Astrocyte of the hippocampus (primary cell): ENCODE measurements around the gene CNOT3.
"Not testable (repeated sequence)": the region's sequence is repeated elsewhere in the genome, so short reads cannot be mapped to it uniquely, and the experiment has no call there.

ENCODE experiments used
- DNase-seq: peaks from one replicate; pipeline ENCODE4 v3.0.0; 2011; ENCODE audit warnings: low read depth, low spot score

Gene CNOT3

DNA sequence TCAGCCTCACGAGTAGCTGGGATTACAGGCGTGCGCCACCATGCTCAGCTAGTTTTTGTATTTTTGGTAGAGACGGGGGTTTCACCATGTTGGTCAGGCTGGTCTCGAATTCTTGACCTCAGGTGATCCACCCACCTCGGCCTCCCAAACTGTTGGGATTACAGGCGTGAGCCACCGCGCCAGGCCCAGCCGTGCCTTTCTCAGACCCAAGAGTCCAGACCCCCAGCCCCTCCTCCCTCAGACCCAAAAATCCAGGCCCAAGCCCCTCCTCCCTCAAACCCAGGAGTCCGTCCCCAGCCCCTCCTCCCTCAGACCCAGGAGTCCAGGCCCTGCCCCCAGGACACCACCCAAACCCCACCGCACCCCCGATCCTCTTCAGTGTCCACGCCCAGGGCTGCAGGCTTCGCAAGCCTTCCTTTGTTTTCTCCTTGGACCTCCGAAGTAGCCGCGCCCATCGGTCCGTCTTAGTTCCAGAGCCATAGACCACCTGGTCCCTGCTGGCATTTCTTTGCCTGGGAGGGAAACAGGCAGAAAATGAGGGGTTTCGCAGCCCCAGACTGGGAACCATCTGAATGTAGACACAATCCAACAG, 31.7 kb downstream of the CNOT3 start:
- no peak for DNase-seq

DNA sequence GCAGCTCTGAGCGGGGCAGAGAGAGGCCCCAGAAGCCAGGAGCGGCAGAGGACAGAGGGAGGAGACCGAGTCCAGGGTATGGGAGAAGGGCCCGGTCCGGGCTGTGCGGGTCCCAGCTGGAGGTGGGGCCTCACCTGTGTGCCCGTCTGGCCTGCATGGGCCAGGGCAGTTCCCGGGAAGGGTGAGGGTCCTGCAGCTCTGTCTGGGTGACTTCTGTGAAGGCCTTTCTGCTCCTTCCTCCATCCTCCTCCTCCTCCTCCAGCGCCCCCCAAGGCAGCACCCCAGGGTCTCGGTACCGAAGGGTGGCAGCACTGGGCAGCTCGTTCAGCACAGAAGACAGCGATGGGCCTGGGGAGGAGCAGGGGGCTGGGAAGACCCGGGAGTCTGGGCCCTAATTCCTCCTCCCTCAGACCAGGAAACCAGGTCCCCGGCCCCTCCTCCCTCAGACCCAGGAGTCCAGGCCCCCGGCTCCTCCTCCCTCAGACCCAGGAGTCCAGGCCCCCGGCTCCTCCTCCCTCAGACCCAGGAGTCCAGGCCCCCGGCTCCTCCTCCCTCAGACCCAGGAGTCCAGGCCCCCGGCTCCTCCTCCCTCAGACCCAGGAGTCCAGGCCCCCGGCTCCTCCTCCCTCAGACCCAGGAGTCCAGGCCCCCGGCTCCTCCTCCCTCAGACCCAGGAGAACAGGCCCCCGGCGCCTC, 34.3 kb downstream of the CNOT3 start:
- DNase-seq: not testable (repeated sequence)

DNA sequence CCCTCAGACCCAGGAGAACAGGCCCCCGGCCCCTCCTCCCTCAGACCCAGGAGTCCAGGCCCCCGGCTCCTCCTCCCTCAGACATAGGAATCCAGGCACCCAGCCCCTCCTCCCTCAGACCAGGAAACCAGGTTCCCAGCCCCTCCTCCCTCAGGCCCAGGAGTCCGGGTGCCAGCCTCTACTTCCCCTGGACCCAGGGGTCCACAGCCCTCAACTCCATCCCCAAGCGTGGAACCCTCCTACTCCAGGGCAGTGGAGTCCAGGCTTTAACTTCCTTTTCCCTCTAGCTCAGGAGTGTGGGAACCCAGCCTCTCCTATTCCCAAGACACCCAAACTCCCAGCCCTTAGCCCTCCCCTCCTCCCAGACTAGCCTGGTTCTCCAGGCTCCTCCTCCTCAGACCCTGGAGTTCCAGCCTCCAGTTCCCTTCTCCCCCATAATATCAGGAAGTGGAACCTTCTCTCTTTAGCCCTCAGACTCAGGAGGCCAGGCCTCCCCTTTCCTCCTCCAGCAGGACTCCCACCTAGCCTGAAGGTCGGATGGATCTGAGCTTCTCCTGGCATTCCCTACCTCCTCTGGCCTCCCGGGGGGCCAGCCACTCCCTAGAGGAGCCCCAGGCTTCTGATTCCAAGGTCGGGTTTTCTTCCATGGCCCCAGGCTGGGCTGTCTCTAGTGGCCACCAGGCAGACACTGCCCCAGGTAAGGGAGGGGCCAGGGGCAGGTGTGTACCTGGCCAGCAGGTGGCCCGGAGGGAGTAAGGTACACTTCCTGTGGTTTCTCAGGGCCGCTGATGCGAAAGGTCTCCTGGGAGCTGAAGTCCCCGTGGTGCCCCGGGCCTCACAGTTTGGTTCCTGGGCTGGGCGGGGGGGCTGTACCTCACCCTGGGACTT, 35.2 kb downstream of the CNOT3 start, which contains the start of gene TMC4:
TSS of gene TMC4 (minus strand) at position 690 of the 888 bp plus-strand sequence. CDS start at position 647, 43 bp downstream.
- no peak for DNase-seq

DNA sequence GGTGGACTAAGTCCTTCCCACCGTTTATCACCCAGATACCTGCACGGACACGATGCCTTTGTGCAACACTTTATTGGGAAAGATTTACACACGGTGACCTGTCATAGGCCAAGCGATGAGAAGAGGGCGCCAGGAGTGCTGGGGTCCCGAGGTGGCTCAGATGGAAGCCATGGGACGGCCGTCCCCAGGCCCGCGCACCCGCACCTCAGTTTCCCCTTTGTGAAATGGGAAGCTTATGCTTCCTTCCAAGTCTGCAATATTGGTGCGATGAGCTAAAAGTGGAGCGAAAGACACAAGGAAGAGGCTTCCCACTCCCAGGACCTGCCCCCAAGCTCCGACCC, 35.8 kb downstream of the CNOT3 start:
- no peak for DNase-seq

DNA sequence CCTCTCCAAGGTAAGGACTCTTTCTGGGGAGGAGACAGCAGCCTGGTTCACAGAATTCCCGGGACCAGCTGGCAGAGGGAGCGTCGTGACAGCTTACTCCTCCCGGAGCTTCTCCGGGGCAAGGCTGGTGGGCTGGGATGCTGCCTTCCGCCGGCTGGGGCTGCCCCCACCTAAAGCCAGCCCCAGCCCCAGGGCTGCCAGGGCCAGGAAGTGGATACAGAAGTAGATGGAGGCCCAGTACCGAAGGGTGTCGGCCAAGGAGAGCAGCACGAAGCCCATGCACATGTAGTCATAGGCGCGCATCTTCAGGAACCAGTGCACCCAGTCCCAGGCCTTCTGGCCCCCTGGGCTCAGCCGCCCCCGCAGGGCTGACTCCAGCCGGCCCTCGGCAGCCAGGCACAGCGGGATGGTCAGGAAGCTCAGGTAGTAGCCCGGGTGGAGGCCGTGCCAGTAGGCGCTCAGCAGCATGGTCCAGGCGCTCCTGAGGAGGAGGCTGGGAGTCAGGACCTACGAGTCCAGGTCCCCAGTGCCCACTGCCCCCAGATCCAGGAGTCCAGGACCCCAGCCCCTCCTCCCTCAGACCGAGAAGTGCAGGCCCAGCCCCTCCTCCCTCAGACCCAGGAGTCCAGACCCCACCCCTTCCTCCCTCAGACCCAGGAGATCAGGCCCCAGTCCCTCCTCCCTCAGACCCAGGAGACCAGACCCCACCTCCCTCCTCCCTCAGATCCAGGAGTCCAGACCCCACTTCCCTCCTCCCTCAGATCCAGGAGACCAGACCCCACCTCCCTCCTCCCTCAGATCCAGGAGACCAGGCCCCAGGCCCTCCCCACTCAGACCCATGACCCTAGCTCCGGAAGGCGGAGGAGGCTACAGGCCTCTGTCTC, 36.6 kb downstream of the CNOT3 start:
- DNase-seq: no peak

DNA sequence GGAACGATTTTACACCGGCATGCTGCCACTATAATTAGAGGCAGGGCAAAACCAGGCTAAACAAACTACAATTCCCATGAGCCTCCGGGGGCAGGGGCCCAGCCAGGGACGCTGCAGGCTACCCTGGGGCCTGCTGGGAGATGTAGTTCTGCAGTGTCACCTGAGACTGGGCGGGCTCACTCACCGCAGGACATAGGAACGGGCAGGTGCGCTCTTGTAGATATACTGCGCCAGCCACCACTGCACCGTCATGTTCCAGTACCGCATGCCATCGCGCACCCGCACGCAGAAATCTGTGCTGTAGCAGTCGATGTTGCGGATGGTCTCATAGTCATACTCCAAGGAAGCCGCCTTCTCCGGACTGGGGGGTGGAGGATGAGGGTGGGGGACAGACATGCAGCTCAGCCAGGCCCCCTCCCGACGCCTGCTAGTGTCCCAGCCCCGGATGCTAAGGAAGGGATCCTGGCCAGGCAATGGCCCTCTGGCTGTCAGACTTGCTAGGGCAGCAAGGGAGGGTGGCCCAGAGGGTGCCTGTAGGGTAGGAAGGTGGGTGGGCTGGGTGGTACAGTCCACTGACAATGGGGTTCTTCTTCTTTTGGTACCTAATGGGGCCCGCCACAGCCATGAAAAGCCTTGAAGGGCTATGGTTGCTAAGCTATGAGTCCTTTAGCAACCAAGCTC, 41.2 kb downstream of the CNOT3 start:
- DNase-seq: no peak

DNA sequence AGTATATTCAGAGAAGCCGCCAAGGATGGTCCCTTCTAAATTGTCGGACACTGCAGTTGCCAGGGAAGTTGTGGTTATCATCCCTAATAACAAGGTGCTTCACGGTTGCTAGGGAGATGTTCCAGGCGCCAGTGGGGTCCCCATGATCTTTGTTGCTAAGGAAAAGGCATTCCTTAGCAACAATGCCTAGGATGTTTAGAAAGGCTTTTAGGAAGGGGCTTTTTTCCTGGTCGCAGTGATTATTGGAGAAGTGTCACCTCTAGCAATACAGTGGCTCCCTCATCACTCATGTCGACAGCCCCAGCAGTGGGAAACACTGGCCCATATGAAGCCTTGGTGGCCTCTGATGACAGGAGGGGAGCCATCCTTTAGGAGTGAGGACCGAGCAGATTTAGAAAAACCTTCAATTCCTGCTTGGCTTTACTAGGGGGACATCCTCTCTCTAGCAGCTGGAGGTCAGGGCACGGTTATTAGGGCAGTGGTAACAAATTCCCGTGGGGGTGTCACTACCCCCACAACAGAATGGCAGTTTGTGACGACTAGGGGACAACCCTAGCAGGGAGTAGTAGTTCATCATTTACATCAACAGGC, 41.8 kb downstream of the CNOT3 start:
- no peak for DNase-seq

DNA sequence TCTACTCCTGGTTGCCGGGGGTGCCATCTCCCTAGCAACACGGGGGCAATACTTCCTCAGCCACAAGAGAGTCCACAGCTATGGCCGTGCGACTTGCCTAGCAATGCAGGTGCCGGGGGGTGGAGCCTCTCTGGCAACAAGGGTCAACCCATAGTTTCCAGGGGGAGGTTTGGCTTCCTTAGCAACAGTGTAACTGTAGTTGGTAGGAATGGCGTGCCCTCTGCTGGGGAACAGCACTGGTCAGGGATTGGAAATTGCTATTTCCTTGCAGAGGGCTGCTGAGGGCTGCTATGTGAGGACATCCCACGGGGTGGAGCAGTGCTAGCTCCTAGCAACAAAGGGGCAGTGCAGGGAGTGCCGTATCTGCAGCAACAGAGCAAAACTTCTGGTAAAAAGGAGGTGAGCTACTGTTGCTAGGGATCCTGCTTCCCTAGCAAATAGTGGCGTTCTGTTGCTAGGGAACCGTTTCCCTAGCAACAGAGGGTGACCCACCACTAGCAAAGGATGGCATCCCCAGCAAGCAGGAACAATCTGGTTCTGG, 42.4 kb downstream of the CNOT3 start:
- peak; percentile 89 for DNase-seq

DNA sequence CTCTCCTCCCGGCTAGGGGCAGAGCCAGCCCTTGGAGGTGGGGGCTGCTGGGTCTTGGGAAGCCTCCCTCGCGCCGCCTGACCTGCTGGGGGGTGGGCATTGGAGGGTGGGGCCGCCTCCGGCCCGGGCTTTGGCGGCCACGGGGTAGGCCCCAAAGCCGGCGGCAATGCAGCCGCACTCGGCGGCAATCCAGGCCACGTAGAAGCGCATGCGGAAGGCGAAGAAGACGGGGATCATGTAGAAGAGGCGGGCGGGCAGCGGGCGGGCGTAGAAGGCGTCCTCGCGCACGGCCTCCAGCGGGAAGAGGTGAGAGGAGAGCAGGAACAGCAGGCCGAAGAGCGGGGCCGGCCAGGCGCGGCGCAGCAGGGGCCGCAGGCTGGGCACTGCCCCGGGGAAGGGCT, 43.1 kb downstream of the CNOT3 start:
- no peak for DNase-seq

DNA sequence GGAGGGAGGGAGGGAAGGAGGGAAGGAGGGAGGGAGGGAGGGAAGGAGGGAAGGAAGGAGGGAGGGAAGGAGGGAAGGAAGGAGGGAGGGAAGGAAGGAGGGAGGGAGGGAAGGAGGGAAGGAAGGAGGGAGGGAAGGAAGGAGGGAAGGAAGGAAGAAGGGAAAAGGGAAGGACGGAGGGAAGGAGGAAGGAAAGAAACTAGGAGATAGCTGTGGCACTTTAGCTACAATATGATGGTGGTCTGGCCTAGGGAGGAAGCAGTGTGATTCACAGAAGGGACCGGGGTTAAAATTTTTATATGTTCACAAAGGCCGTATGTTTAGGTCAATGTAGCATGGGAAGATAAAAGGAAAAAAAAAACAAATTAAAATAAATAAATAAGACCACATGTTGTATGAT, 44.3 kb downstream of the CNOT3 start:
- not testable (repeated sequence) for DNase-seq

DNA sequence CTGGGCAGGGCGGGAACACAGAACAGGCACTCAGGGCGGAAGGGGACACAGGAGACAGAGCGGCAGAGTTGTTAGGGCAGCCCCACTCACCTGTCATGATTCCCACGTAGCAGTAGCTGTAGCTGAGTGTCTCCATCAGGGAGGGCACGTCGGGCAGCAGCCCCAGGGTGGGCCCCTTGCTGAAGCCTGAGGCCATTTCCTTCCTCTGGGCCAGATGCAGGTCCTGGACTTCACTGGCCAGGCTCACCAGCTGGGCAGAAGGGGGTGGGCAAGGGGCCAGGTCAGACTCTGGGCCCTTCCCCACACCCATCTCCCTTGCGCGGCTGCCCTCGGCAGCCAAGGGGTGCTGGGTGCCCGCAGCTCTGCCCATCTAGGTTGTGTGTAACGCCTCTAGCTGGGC, 45.9 kb downstream of the CNOT3 start:
- DNase-seq: no peak

DNA sequence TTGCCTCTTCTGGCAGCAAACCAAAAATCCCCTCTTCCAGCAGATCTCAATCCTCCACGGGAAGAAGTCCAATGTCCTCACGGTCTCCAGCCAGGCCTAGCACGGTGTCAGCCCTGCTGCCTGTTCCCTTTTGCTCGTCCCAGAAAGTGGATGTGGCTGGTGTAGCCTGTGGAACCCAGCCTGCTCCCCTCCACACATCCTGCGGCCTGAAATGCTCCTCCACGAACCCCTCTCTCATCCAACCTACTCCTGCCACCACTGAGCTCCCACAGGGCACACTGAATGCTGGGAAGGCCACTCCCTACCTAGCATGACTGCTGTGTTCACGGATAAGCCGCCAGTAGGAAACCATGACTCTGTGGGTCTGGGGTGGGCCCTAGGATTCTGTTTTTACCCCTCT, 48.8 kb downstream of the CNOT3 start:
- no peak for DNase-seq

DNA sequence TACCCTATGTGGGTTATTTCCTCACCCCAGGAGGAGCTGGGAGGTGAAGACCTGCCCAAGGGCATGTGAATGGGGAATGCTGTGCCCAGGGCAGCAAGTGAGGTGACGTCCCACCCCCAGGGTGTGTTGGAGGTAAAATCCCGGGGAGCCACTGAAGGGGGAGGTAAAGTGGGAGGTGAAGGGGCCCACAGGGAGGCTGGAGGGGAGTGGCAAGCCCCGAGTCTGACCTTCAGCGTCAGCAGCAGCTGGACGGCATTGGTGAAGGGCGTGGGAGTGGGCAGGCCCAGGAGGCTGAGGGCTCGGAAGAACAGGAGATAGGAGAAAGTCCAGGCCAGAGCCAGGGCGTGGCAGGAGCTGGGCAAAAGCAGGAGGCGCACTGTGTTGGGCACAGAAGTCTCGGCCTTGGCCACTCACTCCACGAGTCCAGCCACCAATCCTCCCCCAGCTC, 49.4 kb downstream of the CNOT3 start:
- no peak for DNase-seq

DNA sequence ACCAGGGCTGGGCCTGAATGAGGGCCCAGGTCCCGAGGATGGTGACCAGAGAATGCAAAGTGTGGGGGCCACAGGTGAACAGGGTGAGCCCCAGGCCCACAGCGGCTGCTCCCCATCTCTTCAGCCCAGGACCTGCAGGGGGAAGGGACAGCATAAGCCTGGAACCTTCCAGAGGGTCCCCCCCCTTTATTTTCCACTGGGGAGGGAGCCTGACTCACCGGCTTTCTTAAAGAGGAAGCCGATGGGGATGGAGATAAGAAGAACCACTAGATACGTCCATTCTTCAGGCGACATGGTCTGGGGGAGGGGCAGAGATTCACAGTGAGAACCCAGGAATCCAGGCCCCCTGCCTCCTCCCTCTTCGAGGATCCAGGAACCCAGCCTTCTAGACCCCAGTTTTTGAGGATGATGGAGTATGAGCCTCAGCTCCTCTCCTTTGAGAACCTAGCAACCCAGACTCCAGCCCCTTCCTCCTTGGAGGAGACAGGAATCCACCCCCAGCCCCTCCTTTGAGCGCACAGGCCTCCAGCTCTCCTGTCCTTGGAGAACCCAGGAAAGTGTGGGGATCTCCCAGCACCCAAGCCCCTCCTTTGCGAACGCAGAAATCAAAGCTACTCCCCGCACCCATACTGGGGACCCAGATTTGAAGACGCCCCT, 50.8 kb downstream of the CNOT3 start:
- DNase-seq: peak; percentile 63

DNA sequence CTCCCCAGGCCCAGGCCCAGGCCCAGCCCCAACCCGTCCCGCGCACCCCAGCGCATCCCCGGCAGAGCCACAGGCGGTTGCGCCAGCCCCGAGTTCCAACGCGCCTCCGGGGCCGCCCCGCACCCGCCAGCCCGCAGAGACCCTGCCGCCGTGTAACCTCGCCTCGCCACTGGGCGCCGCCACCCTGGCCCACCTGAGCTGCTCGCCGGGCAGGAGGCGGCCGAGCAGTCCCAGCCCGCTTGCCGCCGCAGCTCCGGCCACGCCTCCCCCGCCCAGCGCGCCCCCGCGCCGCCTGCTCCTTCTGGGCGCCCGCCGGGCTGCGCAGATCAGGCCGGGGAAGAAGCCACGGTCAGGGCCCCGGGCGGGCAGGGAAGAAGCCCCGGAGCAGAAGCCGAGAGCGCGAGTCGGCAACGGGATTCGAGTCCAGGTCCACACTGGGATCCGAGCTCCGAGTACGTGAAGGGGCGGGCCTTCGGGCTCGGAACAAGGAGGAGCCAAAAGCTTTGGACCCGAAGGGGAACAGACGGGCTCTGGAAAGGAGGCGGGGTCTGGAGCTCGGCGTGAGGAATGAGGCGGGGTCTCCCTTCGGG, 51.7 kb downstream of the CNOT3 start, which contains the start of gene MBOAT7:
TSS of gene MBOAT7 (minus strand) at position 436 of the 590 bp plus-strand sequence. CDS start 1,072 bp downstream, outside the sequence.
- no peak for DNase-seq

DNA sequence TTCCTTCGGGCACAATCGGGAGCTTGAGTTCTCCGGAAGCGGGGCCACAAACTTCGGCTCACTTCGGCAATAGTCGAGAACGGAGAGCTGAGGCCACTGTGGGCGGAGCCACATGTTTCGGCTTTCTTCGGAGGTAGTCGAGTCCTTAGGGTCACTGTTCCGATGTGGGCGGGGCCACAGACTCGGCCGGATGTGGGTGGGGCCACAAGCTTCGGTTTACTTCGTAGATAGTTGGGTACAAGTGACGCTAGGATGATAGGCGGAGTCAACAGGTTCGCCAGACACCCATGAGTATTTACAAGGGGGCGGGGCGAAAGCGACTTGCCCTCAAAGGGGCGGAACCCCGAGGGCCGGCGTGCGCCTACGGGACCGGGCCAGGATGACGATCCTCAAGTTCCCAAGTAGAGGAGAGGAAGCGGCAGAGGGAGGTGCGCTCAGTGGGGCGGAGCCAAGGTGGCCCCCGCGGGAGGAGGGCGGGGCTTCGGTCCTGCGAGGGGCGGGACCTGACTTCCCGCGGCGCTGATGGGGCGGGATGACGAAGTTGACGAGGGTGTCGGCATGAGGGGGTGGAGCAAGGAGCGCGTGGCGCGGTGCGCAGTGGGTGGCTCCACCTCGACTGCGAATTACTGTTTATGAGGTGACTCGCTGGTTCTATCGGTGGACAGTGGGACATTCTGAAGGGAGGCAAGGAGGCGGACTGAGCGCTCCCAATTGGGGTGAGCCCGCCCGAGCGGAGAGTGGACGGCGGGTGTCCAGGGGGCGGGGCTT, 52.4 kb downstream of the CNOT3 start:
- DNase-seq: peak; percentile 100

DNA sequence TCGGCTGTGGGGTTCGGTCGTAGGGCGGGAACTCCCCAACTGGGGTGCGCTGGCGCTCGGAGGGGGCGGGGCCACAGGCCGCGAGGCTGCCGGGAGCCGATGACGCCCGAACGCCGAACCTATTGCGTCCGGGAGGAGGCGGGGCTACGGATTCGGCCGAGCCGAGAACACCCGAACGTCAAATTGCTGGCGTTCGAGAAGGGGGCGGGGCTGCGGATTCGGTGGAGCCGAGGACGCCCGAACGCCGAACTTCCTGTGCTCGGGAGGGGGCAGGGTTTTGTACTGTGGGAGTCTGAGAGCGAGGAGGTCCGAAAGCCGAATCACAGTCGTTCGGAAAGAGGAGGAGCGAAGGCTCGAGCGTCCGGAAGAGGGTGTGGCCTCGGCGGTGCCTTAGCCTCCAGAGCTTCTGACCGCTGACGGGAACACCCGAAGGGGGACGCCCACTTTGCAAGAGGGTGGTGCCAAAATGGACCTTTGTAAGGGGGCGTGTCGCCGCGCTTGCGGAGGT, 53.0 kb downstream of the CNOT3 start:
- peak; percentile 100 for DNase-seq
